HAP-1 (cell line): ENCODE data around the gene EPB41L3.
A peak's percentile ranks its signal among the peaks of the same experiment; 100 is the strongest.
"Not testable (repeated sequence)": the region's sequence is repeated elsewhere in the genome, so short reads cannot be mapped to it uniquely, and the experiment has no call there.

Experiments
- DNase-seq, 2 experiments: peaks; one replicate each; pipeline ENCODE4 v3.0.0-alpha.2; 2016 to 2020; ENCODE audit warnings: low spot score in 2 of 2
- H3K27me3 ChIP-seq: fragments of 250-450 bp; sonication (Bioruptor Pico); 2 replicates; pipeline ENCODE4 v1.5.1; 2020; ENCODE audit warnings: low read depth, mild to moderate bottlenecking, moderate library complexity
- H3K36me3 ChIP-seq: fragments of 250-450 bp; sonication (Bioruptor Pico); replicated peaks from 2 replicates; pipeline ENCODE4 v1.5.1; 2020; ENCODE audit warnings: mild to moderate bottlenecking
- H3K4me1 ChIP-seq: fragments of 250-450 bp; sonication (Bioruptor Pico); 2 replicates; pipeline ENCODE4 v1.5.1; 2020; ENCODE audit warnings: mild to moderate bottlenecking
- H3K4me3 ChIP-seq: fragments of 250-450 bp; sonication (Bioruptor Pico); 2 replicates; pipeline ENCODE4 v1.5.1; 2020; ENCODE audit warnings: mild to moderate bottlenecking, moderate library complexity
- H3K9me3 ChIP-seq: fragments of 250-450 bp; sonication (Bioruptor Pico); 2 replicates; pipeline ENCODE4 v1.5.1; 2020; ENCODE audit warnings: mild to moderate bottlenecking, moderate library complexity
- in situ Hi-C: fragments of 300-500 bp; cut with MboI; formaldehyde crosslinking; loops from 3 replicates; pipeline ENCODE4 v1.14.3; 2020; ENCODE audit warnings: low sequenced_read_pairs, inconsistent platforms, mixed read lengths

EPB41L3 gene

GRCh38 chr18:5503740-5504139 is 40.1 kb downstream of the EPB41L3 start:
- no peaks in the 10 kb centered on the region for H3K27me3 ChIP-seq
- in situ Hi-C loops = no loop called here
- H3K4me1 ChIP-seq = peaks cover 17% of the 10 kb centered on the region
- H3K36me3 ChIP-seq = no peaks in the 10 kb centered on the region
- no peak overlapping the region for H3K4me3 ChIP-seq
- no peaks in the 10 kb centered on the region for H3K9me3 ChIP-seq
- DNase-seq = no peak

DNA sequence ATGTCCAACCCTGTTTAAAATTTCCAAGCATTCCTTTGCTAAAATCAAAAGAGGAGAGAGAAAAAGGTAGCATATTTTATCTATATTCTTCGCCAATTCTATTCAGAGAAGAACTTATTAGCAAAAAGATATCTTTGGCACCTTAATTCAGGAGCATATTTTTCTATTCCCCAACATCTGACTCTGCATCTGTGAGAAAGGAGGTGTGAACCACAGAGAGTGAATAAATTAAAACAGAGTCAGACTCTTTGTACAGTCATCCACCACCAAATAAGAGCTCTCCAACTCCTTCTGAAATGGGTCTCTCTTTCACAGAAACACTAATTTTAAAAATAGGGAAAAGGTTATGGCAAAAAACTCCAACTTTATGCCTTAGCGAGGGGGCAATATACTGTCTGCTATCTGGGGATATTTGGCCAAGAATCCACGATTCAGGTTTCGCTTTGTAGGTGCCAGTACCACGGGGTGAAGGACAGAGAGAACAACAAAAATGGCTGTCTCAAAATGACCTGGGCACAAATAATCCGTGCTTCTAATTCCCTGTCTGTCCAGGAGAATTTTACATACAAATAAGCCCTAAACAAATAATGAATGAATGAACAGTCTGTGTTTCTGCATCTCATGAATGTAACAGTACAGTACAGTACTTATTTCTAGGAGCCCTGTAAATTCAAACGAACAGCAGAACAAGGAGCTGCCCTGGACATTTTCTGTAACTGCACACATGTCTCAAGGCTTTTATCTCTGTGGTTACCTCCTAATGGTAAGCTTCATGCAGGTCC is 43.4 kb downstream of the EPB41L3 start:
- Histone ChIP-seq H3K36me3 (no peaks in the 10 kb centered on the region), H3K27me3 (no peaks in the 10 kb centered on the region), H3K4me1 (peaks cover 17% of the 10 kb centered on the region), H3K4me3 (no peak overlapping the region; the same call in 1 of the 2 replicates), H3K9me3 (no peaks in the 10 kb centered on the region)
- in situ Hi-C loops = no loop called here
- DNase-seq = peak in 1 of 2 experiments; percentile 65

GRCh38 chr18:5498452-5498851 is 45.3 kb downstream of the EPB41L3 start:
- Histone ChIP-seq H3K4me3 (no peak overlapping the region), H3K36me3 (no peaks in the 10 kb centered on the region), H3K9me3 (no peaks in the 10 kb centered on the region), H3K4me1 (peaks cover 17% of the 10 kb centered on the region), H3K27me3 (no peaks in the 10 kb centered on the region)
- in situ Hi-C loops = no loop called here
- DNase-seq = no peak

DNA sequence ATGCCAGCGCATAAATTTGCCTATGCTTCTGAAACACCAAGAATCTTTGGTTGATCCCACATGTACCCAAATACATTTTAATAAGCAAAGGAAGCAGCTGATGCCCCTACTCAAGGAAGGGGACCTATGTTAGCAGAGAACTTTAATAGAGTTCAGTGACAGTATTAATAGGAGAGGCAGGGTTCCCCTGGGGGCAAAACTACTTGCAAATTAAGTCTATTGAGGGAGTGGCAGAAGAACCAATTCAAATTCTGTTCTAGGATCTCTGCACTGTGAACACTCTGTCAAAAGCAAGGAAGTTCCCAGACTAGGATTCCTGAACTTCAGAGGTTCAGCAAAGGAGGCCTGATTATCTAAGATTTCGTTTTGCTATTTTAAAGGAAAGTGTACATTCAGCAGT is 47.5 kb downstream of the EPB41L3 start:
- Histone ChIP-seq H3K36me3 (no peaks in the 10 kb centered on the region), H3K4me1 (peaks cover 14% of the 10 kb centered on the region), H3K27me3 (no peaks in the 10 kb centered on the region), H3K4me3 (no peak overlapping the region), H3K9me3 (no peaks in the 10 kb centered on the region)
- in situ Hi-C loops = no loop called here
- peak in 1 of 2 experiments; percentile 15 for DNase-seq

DNA sequence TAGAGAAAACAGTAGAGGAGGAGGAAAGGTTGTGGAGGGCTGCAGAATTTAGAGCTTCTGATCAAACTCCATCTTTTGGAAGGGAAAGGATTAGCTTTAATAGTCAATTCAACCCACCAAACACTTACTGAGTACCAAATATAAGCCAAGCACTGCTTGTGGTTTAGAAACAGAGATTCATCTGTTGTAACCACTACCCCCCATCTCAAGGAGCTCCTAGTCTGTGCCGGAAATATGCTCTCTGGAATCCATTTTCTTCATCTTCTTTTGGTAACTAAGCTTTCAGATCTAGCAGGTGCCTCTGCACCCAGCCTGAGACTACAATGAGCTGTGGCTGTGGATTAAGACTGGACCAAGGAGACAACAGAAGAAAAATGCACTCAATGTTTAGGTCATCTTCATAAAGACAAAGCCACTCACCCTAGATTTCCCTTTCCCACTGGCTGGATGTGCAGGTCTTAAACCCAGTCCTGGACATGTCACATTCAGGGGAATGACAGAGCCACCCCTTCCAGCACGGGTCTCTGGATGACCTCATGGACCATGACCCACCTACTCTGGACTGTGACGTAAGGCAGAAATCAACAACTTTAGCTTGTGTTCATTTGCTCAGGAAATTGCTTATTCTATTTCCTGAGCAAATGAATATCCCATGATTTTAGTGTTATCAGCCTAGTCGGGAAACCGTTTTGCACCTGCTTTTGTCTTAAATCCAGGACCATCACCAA is 52.9 kb downstream of the EPB41L3 start:
- in situ Hi-C loops = no loop called here
- H3K36me3 ChIP-seq = peaks cover 3% of the 10 kb centered on the region
- no peak for DNase-seq
- no peak overlapping the region for H3K4me3 ChIP-seq
- no peaks in the 10 kb centered on the region; the same call in 1 of the 2 replicates for H3K4me1 ChIP-seq
- H3K27me3 ChIP-seq = no peaks in the 10 kb centered on the region
- H3K9me3 ChIP-seq = no peaks in the 10 kb centered on the region

DNA sequence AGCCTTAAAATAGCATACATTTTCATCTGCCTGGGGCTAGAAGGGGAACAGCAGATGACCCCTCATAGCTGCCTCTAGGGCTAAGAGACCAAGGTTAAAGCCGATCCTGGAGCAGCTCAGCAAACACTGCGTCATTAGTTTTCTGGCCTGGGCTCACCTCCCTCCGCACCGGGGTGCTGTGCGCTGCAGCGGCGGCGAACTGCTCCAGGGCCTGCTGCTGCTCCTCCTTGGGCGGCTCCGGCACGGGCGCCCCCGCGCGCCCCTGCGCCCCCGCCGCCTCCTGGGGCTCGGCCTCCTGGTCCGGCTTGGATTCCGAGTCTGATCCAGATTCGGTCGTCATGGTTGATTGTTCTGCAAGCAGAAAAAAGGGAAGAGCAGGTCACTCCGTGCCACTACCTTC is 55.0 kb downstream of the EPB41L3 start:
- Histone ChIP-seq H3K36me3 (peaks cover 3% of the 10 kb centered on the region), H3K27me3 (no peaks in the 10 kb centered on the region), H3K4me1 (no peaks in the 10 kb centered on the region; the same call in 1 of the 2 replicates), H3K9me3 (no peaks in the 10 kb centered on the region), H3K4me3 (no peak overlapping the region)
- DNase-seq = no peak
- in situ Hi-C loops = no loop called here

DNA sequence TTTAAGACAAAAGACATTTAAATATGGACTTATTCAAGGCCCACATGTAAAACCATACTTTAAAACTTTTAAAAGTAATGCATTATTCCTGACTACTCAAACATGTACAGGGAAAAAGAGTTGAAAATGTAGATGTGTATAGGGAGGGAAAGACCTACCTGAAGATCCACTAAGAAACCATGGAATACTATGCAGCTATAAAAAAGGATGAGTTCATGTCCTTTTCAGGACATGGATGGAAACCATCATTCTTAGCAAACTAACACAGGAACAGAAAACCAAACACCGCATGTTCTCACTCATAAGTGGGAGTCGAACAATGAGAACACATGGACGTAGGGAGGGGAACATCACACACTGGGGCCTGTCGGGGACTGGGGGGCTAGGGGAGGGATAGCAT is 55.8 kb downstream of the EPB41L3 start:
- H3K4me3 ChIP-seq, in situ Hi-C loops, H3K27me3 ChIP-seq, H3K36me3 ChIP-seq, H3K4me1 ChIP-seq, DNase-seq, H3K9me3 ChIP-seq: not testable (repeated sequence)

GRCh38 chr18:5484526-5484925 is 59.3 kb downstream of the EPB41L3 start:
- Histone ChIP-seq H3K9me3 (no peaks in the 10 kb centered on the region), H3K4me3 (no peak overlapping the region), H3K27me3 (no peaks in the 10 kb centered on the region), H3K36me3 (peaks cover 3% of the 10 kb centered on the region), H3K4me1 (peaks cover 24% of the 10 kb centered on the region)
- no peak for DNase-seq
- in situ Hi-C loops = no loop called here

- Histone ChIP-seq H3K4me1 (peaks cover 53% of the 10 kb centered on the region), H3K36me3 (no peaks in the 10 kb centered on the region), H3K4me3 (no peak overlapping the region), H3K9me3 (no peaks in the 10 kb centered on the region), H3K27me3 (no peaks in the 10 kb centered on the region)
- in situ Hi-C loops = no loop called here
- DNase-seq = peak; percentile 70 to 71
Observed at GRCh38 chr18:5481621-5482020, 62.2 kb downstream of the EPB41L3 start.

- in situ Hi-C loops = no loop called here
- Histone ChIP-seq H3K36me3 (no peaks in the 10 kb centered on the region), H3K27me3 (no peaks in the 10 kb centered on the region), H3K4me1 (peaks cover 57% of the 10 kb centered on the region), H3K9me3 (no peaks in the 10 kb centered on the region), H3K4me3 (no peak overlapping the region)
- no peak for DNase-seq
Observed at GRCh38 chr18:5478261-5478660, 65.5 kb downstream of the EPB41L3 start.

DNA sequence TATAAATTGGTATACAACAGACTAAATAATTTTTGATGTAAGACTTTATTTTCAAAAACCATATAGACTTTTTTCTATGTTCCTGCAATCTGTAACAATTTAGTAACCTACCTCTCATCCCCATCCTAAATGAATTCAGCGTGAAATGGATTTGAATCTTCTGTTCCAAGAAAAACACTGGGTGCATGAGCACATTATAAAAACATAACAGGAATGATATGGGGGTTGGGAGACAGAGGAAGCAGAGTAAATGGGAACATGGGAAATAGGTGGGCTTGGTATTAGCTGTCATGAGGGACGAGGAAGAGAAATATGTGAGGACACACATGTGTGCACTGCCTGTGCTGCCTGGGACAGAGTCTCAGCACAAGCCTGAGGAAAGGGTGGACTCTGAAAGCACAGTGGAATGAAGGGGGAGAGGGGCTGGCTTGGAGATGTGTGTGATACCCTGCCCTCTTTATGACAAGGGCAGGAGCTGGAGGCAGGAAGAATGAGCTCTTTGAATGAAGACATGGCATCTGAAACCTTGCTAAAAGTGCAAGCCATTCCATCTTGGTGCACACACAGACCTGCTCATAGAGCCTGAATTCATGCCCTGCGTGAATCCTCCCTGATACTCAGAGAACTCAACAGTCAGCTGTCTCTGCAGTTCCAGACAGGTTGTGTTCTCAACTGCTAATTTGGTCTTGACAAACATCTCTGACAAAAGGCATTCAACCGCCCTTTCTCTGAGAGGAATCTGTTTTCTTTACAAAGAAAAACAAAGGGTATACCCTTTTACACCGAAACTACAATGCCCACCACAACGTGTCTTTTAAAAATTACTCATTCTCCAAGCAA is 66.6 kb downstream of the EPB41L3 start:
- in situ Hi-C loops = no loop called here
- Histone ChIP-seq H3K4me1 (peaks cover 57% of the 10 kb centered on the region), H3K27me3 (no peaks in the 10 kb centered on the region)

DNA sequence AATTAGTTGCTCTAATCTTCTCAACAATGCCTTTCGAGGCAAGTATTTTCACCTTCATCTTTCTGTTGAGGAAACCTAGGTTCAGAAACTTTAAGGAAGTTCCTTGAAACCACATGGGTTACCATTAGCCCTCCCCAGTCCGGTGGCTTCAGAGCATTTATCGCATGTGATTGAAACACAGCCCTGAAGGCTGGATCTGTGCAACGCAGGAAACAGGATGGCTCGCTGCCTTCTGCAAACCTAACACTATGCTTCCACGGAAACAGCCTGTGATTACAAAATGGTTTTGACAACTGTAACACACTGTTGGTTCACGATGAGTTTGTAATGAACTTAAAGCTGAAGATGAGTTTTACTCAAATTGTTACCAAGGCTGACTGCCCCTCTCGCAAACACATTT is 68.5 kb downstream of the EPB41L3 start:
- H3K9me3 ChIP-seq = no peaks in the 10 kb centered on the region
- no peak for DNase-seq
- H3K36me3 ChIP-seq = no peaks in the 10 kb centered on the region
- H3K4me3 ChIP-seq = no peak overlapping the region
- H3K4me1 ChIP-seq = peaks cover 40% of the 10 kb centered on the region
- in situ Hi-C loops = no loop called here
- H3K27me3 ChIP-seq = no peaks in the 10 kb centered on the region

More for the DNA sequence above, 66.6 kb downstream of the EPB41L3 start:
- peak; percentile 42 to 80 for DNase-seq
- Histone ChIP-seq H3K4me3 (no peak overlapping the region), H3K9me3 (no peaks in the 10 kb centered on the region), H3K36me3 (no peaks in the 10 kb centered on the region)

DNA sequence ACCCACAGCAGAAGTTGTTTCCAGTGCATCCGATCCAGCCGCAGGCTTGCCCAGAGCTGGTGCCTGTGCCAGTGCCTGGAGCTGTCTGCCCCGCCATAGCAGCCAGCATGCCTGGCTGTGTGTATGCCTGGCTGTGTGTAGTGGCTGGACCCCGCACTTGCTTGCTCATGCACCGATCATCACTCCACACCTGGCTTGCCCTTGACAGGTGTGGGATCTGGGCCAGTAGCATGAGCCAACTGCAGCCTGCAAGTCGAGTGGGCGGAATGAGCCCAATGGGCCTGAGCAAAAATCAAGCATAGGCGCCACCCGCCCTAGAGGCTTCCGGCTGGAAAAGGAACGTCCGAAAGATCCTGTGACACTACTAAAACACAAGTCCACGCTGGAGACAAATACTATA is 74.5 kb downstream of the EPB41L3 start:
- in situ Hi-C loops = no loop called here
- Histone ChIP-seq H3K36me3 (no peaks in the 10 kb centered on the region), H3K27me3 (no peaks in the 10 kb centered on the region), H3K9me3 (no peaks in the 10 kb centered on the region), H3K4me1 (peaks cover 13% of the 10 kb centered on the region), H3K4me3 (no peak overlapping the region)
- DNase-seq = no peak

GRCh38 chr18:5468394-5468793 is 75.4 kb downstream of the EPB41L3 start:
- Histone ChIP-seq H3K4me3 (no peak overlapping the region), H3K4me1 (peaks cover 13% of the 10 kb centered on the region), H3K36me3 (no peaks in the 10 kb centered on the region), H3K9me3 (no peaks in the 10 kb centered on the region), H3K27me3 (no peaks in the 10 kb centered on the region)
- DNase-seq = no peak
- in situ Hi-C loops = no loop called here
